ENCODE data around the gene CDH2.

DNA sequence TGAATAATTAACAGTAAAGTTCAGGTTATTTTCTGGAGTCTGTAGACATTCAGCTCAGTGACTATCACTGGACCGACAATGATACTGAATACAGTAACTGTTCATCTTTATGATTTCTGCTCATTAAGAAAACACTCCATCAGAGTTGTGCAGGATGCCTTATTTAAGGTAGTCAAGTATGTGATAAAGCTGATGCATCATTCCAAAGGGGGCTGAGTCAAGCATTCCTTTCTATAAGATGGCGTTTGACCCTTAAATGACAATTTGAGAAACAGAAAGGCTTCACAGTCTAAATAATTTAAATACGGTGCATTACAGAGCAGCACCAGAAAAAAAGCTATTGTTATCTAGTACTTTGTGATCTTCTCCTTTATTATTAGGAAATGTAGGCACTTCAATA lies 131.1 kb downstream of the CDH2 start:
- TF ChIP-seq CTCF (IDR thresholded peaks at IDR 0.05) (no peak), EP300 (IDR thresholded peaks at IDR 0.05) (no peak)
